ENCODE measurements around the gene PSAPL1. TPM values are rescaled to one million over a fixed set of nuclear protein-coding genes. Genes with fewer than 3 reads are reported as not detected.
A peak's percentile ranks its signal among the peaks of the same experiment; 100 is the strongest.

PSAPL1 gene
- total RNA-seq, 1 donor from 2014 or later, result 0.51 TPM

DNA sequence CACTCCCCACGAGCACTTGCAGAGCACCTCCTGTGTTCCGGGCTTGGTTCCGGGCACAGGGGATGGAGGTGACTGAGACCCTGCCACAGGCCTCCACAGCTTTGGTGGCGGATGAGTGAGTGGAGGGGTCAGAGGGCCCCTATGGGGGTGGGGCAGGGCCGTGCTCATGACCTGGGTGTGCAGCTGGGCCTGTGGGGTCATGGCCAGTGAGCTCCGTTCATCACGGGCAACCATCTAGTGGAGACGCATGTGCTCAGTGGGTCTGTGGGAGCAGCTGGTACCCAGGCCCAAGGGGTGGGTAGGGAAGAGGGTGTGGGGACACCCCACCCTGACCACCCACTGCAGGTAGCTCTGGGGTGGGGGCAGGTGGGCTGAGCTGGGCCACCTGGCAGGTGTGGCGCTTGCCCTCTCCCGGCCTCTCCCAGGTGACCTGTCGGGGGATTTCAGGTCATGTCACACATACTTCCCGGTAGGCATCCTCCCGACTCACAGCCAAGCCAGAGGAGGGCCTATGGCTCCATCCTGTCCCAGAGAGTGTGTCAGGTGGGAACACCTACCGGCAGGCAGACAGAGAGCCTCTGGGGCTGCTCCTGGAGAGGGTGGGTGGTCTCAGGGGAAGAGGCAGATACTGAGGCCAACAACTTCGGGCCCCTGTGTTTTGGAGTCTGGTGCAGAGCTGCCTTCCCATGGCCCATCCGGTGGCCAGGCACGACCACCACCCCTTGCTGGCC, 3.6 kb downstream of the PSAPL1 start:
- no peak for DNase-seq

GRCh38 chr4:7430368-7430964, 4.3 kb downstream of the PSAPL1 start:
- no peak for DNase-seq

DNA sequence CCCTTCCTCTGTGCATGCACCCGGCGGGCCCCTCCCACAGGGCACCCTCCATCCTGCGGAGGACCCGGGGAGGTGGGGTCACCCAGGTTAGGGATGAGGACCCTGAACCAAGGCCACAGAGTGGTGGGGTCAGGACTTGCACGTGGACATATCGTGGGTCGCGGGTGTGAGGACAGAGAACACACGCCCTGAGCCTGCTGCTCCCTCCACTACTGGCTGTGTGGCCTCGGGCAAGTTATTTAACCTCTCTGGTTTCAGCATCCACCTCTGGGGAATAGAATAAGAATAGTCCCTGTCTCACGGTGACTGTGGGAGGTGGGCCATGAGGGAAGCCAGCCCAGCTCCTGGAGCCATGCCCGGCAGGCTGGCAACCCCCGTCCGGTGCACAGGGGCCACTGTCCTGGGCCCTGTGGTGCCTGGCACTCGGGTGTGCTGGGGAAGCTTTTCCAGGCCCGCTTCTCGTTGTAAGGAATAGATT, 5.1 kb downstream of the PSAPL1 start:
- no peak for DNase-seq

DNA sequence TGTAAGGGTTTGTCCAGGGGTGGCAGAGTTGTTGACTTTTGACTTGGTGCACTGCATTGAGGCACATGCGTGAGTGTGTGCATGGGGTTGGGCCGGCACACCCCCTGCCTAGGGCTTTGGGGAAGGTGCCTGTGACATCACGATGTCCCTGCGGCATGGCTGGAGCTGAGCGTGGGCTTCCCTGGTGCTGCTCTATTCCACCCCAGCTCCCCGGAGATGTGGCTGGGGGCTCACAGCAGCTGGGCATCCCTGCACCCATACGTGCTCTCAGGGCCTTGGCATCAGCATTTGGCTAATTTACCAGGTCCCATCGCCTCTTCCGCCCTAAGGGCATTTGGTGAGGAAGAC, 5.7 kb downstream of the PSAPL1 start:
- DNase-seq, result no peak

- no peak for DNase-seq
These were observed 6.3 kb downstream of the PSAPL1 start for GRCh38 chr4:7428261-7429068.

DNA sequence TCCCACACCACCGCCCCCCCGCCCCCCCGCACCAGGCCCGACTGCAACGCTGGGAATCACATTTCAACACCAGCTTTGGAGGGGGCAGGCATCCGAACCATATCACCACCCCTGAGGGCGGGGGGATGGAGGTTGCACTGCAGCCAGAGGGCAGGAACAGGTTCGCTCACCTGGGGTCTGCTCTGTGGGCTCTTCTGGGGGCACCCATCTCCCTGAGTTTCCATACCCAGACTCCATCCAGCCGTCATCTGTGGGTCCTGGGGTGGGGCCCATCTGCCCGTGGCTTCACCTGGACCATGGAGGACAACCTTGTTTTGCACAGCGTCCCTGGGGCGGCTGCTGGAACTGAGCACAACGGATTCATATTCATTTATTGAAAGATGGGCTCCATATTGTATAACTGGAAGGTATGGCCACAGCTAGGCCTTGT, 6.9 kb downstream of the PSAPL1 start:
- DNase-seq, result no peak

GRCh38 chr4:7427361-7427760, 7.4 kb downstream of the PSAPL1 start:
- no peak for DNase-seq

DNA sequence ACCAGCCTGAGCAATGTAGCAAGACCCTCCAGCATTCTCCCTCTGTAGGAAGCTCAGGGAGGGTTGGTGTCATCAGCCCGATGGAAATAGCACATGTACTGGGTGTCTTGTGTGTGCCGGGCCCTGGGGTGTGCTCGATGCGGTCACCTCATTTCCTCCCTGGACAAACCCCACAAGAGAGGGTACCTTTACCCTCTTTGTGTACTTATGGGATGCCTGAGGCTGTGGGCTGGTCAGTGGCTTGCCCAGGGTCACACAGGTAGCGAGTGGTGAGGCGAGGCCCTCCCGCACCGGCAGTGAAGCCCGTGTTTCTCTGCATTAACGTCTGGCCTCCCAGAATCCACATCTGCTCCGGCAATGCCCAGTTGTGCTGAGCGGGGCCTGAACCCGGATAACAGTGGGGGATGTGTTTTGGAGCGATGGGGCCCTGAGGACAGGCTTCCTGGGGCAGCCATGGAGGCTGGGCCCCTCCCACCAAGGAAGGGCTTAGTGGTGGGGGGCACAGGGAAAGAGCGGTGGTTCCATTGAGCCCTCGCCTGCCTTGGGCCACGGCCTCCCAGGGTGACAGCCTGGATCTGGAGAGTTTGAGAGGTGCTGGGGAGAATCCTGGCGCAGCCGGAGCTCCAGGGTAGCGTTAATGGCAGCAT, 8.1 kb downstream of the PSAPL1 start:
- no peak for DNase-seq

DNA sequence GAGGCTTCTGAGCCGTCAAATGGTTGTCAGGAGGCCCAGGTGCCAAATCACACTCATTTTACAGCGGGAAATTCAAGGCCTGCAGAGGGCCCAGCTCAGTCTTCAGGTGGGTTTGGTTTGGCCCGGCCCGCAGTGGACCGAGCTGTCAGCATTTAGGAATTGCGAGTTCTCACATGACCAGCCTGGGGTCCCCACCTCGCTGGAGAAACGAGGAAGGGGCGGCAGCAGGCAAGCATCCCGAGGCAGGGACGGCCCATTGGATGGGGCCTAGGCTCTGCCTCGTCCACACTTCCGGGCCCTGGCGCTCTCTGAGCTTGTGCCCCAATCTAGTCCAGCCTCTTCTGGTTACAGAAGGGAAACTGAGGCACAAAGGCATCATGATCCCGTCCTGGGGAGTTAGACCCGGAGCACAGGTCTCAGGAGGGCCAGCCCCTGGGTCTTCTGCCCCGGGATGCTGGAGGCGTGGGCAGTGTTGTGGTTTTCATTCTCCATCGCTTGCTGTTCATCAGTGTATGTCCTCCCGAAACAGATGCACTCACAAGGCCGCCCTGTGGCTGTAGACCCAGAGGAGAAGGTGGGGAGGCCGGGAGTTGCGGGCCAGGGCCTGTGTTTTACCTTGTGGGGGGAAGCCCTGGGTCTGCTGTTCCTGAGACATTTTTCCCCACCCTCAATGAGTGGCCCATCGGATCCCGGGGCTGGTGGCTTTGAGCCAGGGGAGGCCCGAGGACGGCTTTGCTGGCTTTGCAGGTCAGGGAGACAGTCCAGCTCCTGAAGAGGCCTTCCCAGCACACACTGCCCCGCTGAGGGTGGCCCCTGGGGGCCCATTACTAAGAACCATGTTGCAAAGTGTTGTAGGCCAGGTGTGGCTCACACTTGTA, 8.9 kb downstream of the PSAPL1 start:
- DNase-seq, result no peak

DNA sequence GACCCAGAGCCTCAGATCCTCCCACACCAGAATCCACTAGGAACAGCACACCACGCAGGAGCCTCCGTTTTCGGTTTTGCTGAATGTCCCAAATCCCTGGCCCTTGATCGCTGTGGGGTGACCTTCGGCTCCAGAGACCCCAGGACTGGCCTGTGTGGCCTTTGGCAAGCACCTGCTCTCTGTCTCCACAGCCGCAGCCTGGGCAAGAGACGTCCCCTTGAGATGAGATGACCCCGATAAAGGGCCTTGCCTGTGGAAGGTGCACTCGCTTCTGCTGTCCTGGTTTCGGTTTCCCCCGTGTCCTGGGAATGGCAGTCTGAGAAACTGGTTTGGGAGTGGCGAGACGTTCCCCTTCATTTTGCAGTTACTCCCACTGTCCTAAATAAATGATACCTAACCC, 9.6 kb downstream of the PSAPL1 start:
- DNase-seq, result no peak

DNA sequence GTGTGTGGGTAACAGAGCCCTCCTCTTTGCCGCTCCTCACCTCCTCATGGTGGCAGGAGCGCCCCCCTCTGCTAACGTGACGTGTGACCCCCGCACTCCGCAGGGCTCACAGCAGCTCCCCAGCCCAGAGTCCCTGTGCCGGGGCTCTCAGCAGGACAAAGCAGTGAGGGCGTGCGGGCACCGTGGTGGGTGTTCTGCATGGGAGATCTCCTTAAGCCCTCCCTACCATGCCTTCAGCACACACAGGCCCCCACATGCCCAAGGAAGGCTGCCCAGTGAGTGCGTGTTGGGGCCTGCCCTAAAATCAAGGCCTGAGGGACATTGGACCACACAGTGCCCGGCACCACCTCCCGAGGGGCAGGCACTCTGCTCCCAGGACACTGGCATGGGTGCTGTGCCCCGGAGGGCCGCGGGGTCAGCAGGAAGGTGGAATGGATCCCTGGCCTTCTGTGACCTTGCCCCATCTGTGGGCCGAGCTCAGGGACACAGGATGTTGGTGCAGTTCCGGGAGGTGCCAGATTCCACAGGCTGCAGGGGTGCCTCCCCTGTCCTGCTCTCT, 10.1 kb downstream of the PSAPL1 start:
- no peak for DNase-seq

GRCh38 chr4:7423801-7424552, 10.8 kb downstream of the PSAPL1 start:
- peak; percentile 61 for DNase-seq

GRCh38 chr4:7423391-7423790, 11.3 kb downstream of the PSAPL1 start:
- DNase-seq, result no peak

DNA sequence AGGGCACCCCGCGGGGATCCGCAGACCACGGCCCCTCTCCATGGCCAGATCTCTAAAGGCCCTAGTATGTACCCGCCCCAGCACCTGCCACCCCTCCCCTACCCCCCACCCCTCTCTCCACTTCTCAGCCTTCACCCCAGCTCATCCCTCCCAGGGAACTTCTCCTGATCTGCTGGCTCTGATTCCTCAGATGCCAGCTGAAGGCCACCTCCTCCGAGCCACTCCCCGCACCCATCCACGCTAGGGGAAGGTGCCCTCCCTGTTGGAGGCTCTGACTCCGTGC, 11.9 kb downstream of the PSAPL1 start:
- DNase-seq, result no peak

- DNase-seq, result no peak
These were observed 12.4 kb downstream of the PSAPL1 start for GRCh38 chr4:7422151-7422897.

DNA sequence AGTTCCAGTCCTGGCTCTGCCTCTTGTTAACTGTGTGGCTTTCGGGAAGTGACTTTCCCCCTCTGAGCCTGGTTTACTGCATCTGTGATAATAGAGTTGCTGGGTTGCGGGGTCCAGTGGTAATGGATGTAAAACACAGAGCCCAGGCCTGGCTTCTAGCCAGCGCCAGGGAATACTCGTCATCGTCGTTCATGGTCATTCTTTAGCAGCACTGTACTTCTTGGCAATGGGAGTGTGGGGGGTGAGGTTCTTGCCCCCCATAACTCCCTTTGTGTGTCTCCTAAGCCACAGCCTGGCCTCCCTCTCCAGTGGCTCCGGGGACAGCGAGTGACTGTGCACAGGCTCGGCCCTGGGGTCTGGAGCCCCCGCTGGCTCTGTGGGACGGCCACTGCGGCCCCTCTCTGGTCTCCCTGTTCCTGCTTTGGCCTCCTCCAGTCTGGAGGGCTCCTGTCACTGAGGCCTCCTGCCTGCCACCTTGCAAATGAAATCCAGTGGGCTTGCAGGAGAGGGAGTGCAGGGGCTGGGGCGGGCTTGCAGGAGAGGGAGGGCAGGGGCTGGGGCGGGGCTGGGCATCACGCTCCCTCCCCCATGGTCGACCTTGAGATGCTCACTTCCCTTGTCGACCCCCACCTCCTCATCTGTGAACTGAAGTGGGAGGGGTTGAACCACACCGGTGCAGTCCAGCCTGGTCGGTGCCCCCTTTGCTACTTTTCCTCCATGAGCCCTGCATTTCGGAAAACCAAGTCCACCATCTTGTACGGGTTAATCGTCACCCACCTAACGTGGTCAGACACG, 13.2 kb downstream of the PSAPL1 start:
- no peak for DNase-seq

GRCh38 chr4:7420661-7421040, 14.1 kb downstream of the PSAPL1 start:
- DNase-seq, result peak; percentile 33

DNA sequence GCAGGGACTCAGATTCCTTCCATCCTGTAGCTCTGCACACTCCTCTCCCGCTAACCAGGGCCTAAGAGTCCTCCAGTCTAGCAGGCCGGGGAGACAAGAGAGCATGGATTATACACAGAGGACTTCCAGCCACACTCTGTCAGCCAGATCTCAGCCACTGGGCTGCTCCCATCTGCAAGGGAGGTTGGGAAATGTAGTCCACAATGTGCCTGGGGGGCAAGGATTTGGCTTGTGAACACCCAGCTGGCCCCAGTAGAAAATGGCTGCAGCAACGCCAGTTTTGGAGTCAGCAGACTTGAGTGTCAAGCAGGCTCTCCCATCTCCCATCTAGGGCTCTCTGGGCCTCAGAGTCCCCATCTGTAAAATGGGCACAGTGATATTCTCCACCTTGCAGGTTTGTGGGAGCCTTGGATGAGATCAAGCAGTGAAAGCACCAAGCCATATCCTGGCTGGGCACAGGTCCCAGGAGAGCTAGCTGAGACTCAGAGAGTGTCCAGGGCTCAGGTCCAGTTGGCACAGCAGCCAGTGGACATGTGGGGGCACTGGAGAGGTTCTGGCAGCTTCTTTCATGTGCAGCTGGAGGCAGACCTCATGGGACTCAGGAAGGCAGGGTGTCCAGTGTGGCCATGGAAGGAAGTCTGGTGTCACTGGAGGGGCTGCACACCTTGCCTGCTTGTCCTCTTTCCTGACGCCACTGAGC, 14.6 kb downstream of the PSAPL1 start:
- DNase-seq, result no peak
